ENCODE results near the gene GRPEL1.

DNA sequence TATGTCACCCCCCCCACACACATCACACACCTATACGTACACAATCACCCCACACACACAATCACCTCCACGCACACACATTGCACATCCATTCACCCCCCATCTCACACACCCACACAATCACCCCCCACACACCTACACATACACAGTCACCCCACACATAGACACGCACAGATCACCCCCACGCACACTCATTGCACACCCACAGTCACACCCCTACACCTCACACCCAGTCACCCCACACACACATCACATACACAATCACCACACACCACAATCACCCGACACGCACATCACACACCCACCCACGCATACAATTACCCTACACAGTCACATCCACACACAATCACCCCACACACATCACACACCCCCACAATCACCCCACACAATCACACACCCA, 40.6 kb downstream of the GRPEL1 start:
- TF ChIP-seq, protein P1, sequence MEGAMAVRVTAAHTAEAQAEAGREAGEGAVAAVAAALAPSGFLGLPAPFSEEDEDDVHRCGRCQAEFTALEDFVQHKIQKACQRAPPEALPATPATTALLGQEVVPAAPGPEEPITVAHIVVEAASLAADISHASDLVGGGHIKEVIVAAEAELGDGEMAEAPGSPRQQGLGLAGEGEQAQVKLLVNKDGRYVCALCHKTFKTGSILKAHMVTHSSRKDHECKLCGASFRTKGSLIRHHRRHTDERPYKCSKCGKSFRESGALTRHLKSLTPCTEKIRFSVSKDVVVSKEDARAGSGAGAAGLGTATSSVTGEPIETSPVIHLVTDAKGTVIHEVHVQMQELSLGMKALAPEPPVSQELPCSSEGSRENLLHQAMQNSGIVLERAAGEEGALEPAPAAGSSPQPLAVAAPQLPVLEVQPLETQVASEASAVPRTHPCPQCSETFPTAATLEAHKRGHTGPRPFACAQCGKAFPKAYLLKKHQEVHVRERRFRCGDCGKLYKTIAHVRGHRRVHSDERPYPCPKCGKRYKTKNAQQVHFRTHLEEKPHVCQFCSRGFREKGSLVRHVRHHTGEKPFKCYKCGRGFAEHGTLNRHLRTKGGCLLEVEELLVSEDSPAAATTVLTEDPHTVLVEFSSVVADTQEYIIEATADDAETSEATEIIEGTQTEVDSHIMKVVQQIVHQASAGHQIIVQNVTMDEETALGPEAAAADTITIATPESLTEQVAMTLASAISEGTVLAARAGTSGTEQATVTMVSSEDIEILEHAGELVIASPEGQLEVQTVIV (IDR thresholded peaks at IDR 0.05; ENCODE audit: borderline replicate concordance, partially characterized antibody), result no peak
- no peak for TF ChIP-seq EGR1 (IDR thresholded peaks at IDR 0.05; ENCODE audit: borderline replicate concordance in 1 of 2, low read depth in 2 of 2, low read length in 2 of 2)
- no peak for TF ChIP-seq JUNB (IDR thresholded peaks at IDR 0.05)
- TF ChIP-seq, protein P2, sequence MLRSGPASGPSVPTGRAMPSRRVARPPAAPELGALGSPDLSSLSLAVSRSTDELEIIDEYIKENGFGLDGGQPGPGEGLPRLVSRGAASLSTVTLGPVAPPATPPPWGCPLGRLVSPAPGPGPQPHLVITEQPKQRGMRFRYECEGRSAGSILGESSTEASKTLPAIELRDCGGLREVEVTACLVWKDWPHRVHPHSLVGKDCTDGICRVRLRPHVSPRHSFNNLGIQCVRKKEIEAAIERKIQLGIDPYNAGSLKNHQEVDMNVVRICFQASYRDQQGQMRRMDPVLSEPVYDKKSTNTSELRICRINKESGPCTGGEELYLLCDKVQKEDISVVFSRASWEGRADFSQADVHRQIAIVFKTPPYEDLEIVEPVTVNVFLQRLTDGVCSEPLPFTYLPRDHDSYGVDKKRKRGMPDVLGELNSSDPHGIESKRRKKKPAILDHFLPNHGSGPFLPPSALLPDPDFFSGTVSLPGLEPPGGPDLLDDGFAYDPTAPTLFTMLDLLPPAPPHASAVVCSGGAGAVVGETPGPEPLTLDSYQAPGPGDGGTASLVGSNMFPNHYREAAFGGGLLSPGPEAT (IDR thresholded peaks at IDR 0.05; ENCODE audit: low read depth), result no peak
- no peak for TF ChIP-seq EZH2 (IDR thresholded peaks at IDR 0.05; ENCODE audit: borderline replicate concordance, control insufficient read depth, low read depth, low read length)
- TF ChIP-seq, protein P3, sequence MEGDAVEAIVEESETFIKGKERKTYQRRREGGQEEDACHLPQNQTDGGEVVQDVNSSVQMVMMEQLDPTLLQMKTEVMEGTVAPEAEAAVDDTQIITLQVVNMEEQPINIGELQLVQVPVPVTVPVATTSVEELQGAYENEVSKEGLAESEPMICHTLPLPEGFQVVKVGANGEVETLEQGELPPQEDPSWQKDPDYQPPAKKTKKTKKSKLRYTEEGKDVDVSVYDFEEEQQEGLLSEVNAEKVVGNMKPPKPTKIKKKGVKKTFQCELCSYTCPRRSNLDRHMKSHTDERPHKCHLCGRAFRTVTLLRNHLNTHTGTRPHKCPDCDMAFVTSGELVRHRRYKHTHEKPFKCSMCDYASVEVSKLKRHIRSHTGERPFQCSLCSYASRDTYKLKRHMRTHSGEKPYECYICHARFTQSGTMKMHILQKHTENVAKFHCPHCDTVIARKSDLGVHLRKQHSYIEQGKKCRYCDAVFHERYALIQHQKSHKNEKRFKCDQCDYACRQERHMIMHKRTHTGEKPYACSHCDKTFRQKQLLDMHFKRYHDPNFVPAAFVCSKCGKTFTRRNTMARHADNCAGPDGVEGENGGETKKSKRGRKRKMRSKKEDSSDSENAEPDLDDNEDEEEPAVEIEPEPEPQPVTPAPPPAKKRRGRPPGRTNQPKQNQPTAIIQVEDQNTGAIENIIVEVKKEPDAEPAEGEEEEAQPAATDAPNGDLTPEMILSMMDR (IDR thresholded peaks at IDR 0.05 in 2 of 3, conservative IDR thresholded peaks at IDR 0.05 in 1 of 3; ENCODE audit: control insufficient read depth in 2 of 3, extremely low read depth in 1 of 3, insufficient read depth in 1 of 3, low read depth in 3 of 3, low read length in 3 of 3), result no peak
- no peak for TF ChIP-seq FOXM1 (IDR thresholded peaks at IDR 0.05; ENCODE audit: low read depth, low read length)
- no peak for TF ChIP-seq TAF1 (IDR thresholded peaks at IDR 0.05; ENCODE audit: borderline replicate concordance, low read depth, low read length)
- TF ChIP-seq, protein P4, sequence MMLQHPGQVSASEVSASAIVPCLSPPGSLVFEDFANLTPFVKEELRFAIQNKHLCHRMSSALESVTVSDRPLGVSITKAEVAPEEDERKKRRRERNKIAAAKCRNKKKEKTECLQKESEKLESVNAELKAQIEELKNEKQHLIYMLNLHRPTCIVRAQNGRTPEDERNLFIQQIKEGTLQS (IDR thresholded peaks at IDR 0.05; ENCODE audit: borderline replicate concordance, extremely low read depth, low read depth, low read length), result no peak
- TF ChIP-seq ETV6 (conservative IDR thresholded peaks at IDR 0.05 in 1 of 2, IDR thresholded peaks at IDR 0.05 in 1 of 2; ENCODE audit: borderline replicate concordance in 1 of 2, low read depth in 1 of 2), result no peak
- TF ChIP-seq, protein P5, sequence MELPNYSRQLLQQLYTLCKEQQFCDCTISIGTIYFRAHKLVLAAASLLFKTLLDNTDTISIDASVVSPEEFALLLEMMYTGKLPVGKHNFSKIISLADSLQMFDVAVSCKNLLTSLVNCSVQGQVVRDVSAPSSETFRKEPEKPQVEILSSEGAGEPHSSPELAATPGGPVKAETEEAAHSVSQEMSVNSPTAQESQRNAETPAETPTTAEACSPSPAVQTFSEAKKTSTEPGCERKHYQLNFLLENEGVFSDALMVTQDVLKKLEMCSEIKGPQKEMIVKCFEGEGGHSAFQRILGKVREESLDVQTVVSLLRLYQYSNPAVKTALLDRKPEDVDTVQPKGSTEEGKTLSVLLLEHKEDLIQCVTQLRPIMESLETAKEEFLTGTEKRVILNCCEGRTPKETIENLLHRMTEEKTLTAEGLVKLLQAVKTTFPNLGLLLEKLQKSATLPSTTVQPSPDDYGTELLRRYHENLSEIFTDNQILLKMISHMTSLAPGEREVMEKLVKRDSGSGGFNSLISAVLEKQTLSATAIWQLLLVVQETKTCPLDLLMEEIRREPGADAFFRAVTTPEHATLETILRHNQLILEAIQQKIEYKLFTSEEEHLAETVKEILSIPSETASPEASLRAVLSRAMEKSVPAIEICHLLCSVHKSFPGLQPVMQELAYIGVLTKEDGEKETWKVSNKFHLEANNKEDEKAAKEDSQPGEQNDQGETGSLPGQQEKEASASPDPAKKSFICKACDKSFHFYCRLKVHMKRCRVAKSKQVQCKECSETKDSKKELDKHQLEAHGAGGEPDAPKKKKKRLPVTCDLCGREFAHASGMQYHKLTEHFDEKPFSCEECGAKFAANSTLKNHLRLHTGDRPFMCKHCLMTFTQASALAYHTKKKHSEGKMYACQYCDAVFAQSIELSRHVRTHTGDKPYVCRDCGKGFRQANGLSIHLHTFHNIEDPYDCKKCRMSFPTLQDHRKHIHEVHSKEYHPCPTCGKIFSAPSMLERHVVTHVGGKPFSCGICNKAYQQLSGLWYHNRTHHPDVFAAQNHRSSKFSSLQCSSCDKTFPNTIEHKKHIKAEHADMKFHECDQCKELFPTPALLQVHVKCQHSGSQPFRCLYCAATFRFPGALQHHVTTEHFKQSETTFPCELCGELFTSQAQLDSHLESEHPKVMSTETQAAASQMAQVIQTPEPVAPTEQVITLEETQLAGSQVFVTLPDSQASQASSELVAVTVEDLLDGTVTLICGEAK (IDR thresholded peaks at IDR 0.05; ENCODE audit: borderline replicate concordance), result no peak
- TF ChIP-seq NR2C2 (IDR thresholded peaks at IDR 0.05; ENCODE audit: borderline replicate concordance, control insufficient read depth, insufficient read length, low read depth), result no peak
- TF ChIP-seq POLR2A (IDR thresholded peaks at IDR 0.05; ENCODE audit: low read depth, low read length), result no peak
- TF ChIP-seq NFXL1 (IDR thresholded peaks at IDR 0.05; ENCODE audit: borderline replicate concordance), result no peak
